ENCODE measurements around the gene LGALS9C.
"Not testable (repeated sequence)": the region's sequence is repeated elsewhere in the genome, so short reads cannot be mapped to it uniquely, and the experiment has no call there.

LGALS9C gene

DNA sequence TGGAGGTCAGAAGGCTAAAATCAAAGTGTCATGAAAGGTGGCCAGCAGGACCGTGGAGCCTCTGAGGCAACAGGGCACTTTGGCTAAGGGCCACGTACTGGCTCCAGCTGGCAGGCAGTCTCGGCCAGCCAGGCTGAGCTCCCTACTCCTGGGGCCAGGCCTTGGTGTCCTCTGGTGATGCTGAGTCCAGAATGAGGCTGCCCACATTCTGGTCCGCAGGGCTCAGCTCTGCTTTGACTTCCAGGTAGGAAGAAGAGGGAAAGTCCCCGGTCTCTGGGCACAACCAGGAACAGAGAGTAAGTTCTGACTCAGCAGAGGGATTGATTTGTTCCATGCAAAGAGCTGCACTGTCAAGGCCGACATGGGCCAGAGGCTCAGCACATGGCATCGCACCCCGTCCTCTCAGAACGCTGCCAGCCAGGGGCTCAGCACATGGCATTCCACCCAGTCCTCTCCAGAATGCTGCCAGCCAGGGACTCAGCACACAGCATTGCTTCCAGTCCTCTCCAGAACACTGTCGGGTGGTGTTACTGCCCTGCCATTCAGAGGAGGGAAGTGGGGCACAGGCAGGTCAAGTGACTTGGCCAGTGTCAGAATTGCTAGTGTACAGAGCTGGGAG is 2.5 kb downstream of the LGALS9C start:
- not testable (repeated sequence) for DNase-seq (ENCODE audit: low spot score)

DNA sequence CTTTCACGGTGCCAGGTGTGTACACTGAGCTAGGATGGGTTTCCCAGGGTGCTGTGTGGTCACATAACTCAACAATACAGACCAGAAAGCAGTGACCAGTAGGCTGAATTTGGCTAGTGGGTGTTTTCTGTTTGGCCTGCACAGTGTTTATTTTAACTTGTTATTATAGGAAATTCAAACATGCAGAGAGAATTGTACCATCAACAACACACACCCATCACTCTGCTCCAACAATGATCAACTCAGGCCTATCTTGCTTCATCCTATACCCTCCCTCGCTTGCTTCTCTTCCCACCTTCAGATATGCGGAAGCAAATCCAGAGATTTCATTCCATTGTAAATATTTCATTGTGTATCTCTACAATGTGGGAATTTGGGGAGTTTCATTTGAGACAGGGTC is 5.2 kb downstream of the LGALS9C start:
- not testable (repeated sequence) for DNase-seq (ENCODE audit: low spot score)

- not testable (repeated sequence) for DNase-seq (ENCODE audit: low spot score)
Observed at GRCh38 chr17:18485936-18486464, 9.4 kb downstream of the LGALS9C start.

GRCh38 chr17:18487633-18488032 is 11.0 kb downstream of the LGALS9C start:
- not testable (repeated sequence) for DNase-seq (ENCODE audit: low spot score)

DNA sequence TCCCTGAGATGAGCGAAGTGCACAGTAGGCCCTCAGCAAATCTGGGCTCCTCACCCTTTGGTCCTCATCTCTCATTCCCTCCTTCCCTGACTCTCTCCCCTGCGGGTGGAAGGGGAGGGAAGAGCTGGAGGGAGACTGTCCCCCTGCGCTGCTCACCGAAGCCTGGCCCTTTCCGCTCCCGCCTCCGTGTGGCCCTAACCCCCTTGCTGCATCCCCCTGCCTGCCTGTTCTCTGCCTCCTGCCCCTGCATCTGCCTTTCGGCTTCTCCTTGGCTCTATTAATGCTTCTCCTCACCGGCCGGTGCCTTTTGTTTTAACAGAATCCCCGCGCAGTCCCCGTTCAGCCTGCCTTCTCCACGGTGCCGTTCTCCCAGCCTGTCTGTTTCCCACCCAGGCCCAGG is 12.0 kb downstream of the LGALS9C start:
- DNase-seq (ENCODE audit: low spot score) = not testable (repeated sequence)

- not testable (repeated sequence) for DNase-seq (ENCODE audit: low spot score)
Observed at GRCh38 chr17:18490016-18490415, 13.4 kb downstream of the LGALS9C start.

- DNase-seq (ENCODE audit: low spot score) = not testable (repeated sequence)
Observed at GRCh38 chr17:18492712-18493480, 16.3 kb downstream of the LGALS9C start.

DNA sequence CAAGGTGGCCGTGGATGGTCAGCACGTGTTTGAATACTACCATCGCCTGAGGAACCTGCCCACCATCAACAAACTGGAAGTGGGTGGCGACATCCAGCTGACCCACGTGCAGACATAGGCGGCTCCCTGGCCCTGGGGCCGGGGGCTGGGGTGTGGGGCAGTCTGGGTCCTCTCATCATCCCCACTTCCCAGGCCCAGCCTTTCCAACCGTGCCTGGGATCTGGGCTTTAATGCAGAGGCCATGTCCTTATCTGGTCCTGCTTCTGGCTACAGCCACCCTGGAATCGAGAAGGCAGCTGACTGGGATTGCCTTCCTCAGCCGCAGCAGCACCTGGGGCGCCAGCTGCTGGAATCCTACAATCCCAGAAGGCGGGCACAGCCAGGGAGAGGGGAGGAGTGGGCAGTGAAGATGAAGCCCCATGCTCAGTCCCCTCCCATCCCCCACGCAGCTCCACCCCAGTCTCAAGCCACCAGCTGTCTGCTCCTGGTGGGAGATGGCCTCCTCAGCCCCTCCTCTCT is 17.7 kb downstream of the LGALS9C start:
- DNase-seq (ENCODE audit: low spot score) = not testable (repeated sequence)

GRCh38 chr17:18497044-18497443 is 20.5 kb downstream of the LGALS9C start:
- DNase-seq (ENCODE audit: low spot score) = not testable (repeated sequence)

- not testable (repeated sequence) for DNase-seq (ENCODE audit: low spot score)
Observed at GRCh38 chr17:18499100-18499499, 22.5 kb downstream of the LGALS9C start.

DNA sequence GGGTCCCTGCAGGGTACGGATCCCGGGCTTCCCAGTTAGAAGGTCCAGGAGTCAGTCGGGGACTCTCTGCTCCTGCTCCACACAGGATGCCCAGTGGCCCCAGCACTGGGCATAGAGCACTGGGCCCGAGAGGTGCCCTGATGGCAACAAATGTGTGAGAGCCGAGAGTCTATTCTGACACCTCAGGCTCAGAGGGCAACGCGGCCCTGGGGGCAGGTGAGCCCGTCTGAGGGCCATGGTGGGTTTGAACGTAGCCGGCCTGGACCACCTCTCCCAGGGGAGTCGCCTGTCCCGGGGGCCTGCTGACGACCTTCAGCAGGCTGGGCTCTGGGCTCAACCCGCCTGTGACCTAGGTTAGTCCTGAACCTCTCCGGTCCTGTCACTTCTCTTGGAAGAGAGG is 23.2 kb downstream of the LGALS9C start:
- not testable (repeated sequence) for DNase-seq (ENCODE audit: low spot score)

GRCh38 chr17:18500281-18500680 is 23.7 kb downstream of the LGALS9C start:
- DNase-seq (ENCODE audit: low spot score) = not testable (repeated sequence)

GRCh38 chr17:18500816-18501215 is 24.2 kb downstream of the LGALS9C start:
- not testable (repeated sequence) for DNase-seq (ENCODE audit: low spot score)

DNA sequence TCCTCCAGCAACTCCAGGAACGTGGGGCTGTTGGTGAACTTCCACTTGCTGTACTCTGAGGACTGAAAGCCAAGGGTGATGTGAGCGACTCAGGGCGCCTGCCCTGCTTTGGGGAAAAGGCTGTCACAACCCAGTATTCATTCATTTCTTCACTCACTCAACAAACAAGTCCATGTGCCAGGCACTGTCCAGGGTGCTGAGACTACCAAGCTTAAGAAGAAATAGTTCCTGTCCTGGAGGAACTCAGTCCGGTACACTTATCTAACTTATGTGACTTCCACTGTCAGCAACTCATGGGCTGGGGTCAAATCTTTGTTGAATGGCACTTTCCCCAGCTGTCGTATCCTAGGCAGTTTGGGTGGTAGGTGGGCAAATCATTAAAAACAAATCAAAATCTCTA is 26.6 kb downstream of the LGALS9C start:
- DNase-seq (ENCODE audit: low spot score) = not testable (repeated sequence)

GRCh38 chr17:18507729-18508128 is 31.1 kb downstream of the LGALS9C start:
- DNase-seq (ENCODE audit: low spot score) = not testable (repeated sequence)

DNA sequence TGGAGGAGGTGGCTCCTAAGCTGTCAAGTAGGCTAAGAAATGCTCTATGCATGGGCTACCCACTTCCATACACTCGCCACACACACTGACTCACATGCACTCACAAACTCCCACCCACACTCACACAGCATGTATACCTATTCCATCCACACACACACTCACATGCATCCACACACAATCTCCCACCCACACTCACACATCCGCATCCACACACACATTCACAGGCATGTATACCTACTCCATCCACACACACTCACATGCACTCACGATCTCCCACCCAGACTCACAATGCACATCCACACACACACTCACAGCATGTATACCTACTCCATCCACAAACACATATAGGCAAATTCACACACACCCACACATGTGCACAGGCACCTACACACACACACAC is 32.1 kb downstream of the LGALS9C start:
- not testable (repeated sequence) for DNase-seq (ENCODE audit: low spot score)

DNA sequence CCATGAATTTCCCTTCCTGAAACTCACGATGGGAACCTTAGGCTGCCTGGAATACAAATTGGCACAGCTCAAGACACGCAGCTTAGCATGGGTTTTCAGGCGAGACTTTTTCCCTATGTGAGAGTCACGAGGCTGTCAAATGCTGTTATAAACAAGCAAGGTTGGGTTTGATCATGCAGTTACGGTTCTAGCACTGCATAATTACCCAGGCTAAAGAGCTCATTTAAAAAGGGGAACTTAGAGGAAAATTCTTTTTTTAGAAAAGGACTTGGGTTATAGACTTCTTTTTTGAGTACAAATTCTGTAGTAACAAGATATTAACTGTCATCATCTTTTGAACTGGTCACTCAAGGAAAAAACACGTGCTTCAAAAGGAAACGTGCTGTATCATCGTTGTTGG is 44.5 kb downstream of the LGALS9C start:
- not testable (repeated sequence) for DNase-seq (ENCODE audit: low spot score)

GRCh38 chr17:18525015-18525414 is 48.4 kb downstream of the LGALS9C start:
- DNase-seq (ENCODE audit: low spot score) = not testable (repeated sequence)

DNA sequence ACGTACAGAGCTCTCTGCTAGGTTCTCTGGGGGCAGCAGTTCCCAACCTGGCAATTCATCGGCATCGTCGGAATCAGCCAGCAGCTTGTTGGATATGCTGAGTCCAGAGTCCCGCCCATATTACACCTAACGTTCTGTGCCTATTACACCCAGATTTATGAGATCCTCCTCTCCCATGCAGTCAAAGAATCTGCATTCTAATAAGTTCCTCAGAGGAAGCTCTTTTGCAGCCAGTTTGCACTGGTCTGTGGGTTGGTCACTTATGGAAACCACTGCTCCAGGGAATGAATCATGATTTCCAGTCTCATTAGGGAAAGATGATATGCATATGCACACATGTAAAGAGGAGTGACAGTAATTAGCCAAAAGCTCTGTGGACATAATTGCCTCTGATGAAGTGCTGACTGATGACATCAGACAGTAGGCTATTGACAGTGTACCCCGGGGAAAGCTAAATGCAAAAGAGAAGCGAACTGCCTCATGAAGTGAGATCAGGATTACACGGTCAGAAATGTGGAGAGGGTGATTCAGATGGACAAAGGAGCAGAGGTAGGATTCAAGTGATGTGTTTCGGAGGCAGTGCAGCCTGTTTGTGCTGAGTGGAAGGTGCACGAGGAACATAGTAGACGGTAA is 49.7 kb downstream of the LGALS9C start:
- DNase-seq (ENCODE audit: low spot score) = not testable (repeated sequence)

DNA sequence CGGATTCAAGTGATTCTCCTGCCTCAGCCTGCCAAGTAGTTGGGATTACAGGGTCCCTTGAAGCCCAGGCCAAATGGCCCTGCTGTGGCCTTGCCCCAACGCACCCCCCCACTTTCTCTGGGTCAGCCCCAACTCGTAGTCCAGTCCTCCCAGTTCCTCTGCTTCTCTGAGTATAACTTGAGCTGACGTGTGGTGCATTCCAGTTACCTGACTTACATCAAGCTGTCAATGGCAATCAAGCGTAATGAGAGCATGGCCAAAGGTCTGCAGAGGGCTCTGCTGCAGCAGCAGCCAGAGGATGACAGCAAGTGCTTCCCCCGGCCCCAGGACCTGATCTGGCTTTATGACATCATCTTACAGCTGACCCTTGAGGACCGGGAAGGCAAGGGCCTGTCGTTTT is 50.8 kb downstream of the LGALS9C start:
- DNase-seq (ENCODE audit: low spot score) = not testable (repeated sequence)

DNA sequence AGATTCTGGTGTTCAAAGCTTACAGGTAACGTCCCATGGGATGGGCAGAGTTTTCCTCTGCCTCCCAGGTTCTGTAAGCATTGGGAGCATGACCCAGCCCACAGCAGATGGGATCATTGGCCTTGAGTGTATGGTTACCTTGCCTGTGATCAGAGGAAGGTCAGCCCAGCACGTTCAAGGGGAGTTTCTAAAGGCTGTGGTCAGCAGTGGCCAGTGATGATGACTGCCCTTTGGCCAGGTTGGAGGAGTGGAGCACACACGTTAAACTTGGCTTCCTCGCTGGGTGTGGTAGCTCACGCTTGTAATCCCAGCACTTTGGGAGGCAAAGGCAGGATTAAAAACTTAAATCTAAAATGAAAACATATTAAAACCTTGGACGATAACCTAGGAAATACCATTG is 51.8 kb downstream of the LGALS9C start:
- DNase-seq (ENCODE audit: low spot score) = not testable (repeated sequence)

- not testable (repeated sequence) for DNase-seq (ENCODE audit: low spot score)
Observed at GRCh38 chr17:18528899-18529500, 52.4 kb downstream of the LGALS9C start.
